SK-N-SH (cell line): Measurements from ENCODE around the gene OSBPL5. TPM values are rescaled to one million over a fixed set of nuclear protein-coding genes. Genes with fewer than 3 reads are reported as not detected.

Experiments
- CTCF ChIA-PET: fragments of 300-600, 350-600 bp; formaldehyde crosslinking; extraction: SDS; loops from one replicate; lab custom pipeline; 2021; lab: Yijun Ruan, JAX
- POLR2A ChIA-PET: fragments of 350-600 bp; sonication (Branson Sonifier 250); formaldehyde crosslinking; extraction: SDS; loops from one replicate; lab custom pipeline; 2020; ENCODE audit warnings: antibody characterized with exemption, inconsistent platforms; lab: Yijun Ruan, JAX
- DNase-seq: peaks from one replicate; pipeline ENCODE4 v3.0.0; 2012
- H2AFZ ChIP-seq: fragments of 200-600 bp; sonication (generic); 2 replicates; pipeline ENCODE4 v1.8.1; 2016; ENCODE audit warnings: antibody characterized with exemption, mild to moderate bottlenecking, low read depth
- H3F3A ChIP-seq: fragments of 200-600 bp; sonication (generic); replicated peaks from 2 replicates; pipeline ENCODE3; 2016; ENCODE audit warnings: antibody characterized with exemption, mild to moderate bottlenecking; ENCODE audit not compliant: insufficient read depth
- H3K27ac ChIP-seq, 2 experiments: fragments of 200-500 bp in 1 of 2; fragments of 200-600 bp in 1 of 2; sonication (Bioruptor generic) in 1 of 2; sonication (generic), shearing (Covaris generic) in 1 of 2; 2 replicates each; pipeline versions ENCODE4 v1.5.1 to v1.6.1; 2014 to 2016; ENCODE audit warnings: low read depth in 2 of 2, inconsistent platforms in 1 of 2, low read length in 1 of 2, mild to moderate bottlenecking in 1 of 2, mixed read lengths in 1 of 2
- H3K27me3 ChIP-seq: fragments of 200-600 bp; sonication (generic), shearing (Covaris generic); 2 replicates; pipeline ENCODE4 v1.6.1; 2016; ENCODE audit warnings: mixed run types; ENCODE audit not compliant: insufficient read depth
- H3K36me3 ChIP-seq, 2 experiments: fragments of 200-500 bp in 1 of 2; fragments of 200-600 bp in 1 of 2; sonication (Bioruptor generic) in 1 of 2; sonication (generic) in 1 of 2; replicated peaks in 1 of 2; 2 replicates each; pipeline versions ENCODE3 to v1.5.1; 2014 to 2016; ENCODE audit warnings: low read length in 1 of 2, mild to moderate bottlenecking in 1 of 2; ENCODE audit not compliant: insufficient read depth in 2 of 2, control insufficient read depth in 1 of 2
- H3K4me1 ChIP-seq, 2 experiments: fragments of 200-500 bp in 1 of 2; fragments of 200-600 bp in 1 of 2; sonication (Bioruptor generic) in 1 of 2; sonication (generic), shearing (Covaris generic) in 1 of 2; 2 replicates each; pipeline versions ENCODE4 v1.5.1 to v1.6.1; 2014 to 2016; ENCODE audit warnings: low read depth in 1 of 2, low read length in 1 of 2, mixed run types in 1 of 2; ENCODE audit not compliant: insufficient read depth in 2 of 2, control insufficient read depth in 1 of 2
- H3K4me2 ChIP-seq: fragments of 200-600 bp; sonication (generic), shearing (Covaris generic); 2 replicates; pipeline ENCODE4 v1.6.1; 2017; ENCODE audit warnings: mixed run types
- H3K4me3 ChIP-seq, 2 experiments: fragments of 200-500 bp in 1 of 2; fragments of 200-600 bp in 1 of 2; sonication (Bioruptor generic) in 1 of 2; sonication (generic), shearing (Covaris generic) in 1 of 2; 2 replicates each; pipeline versions ENCODE4 v1.5.1 to v1.8.1; 2014 to 2016; ENCODE audit warnings: low read depth in 2 of 2, inconsistent platforms in 1 of 2, low read length in 1 of 2, mild to moderate bottlenecking in 1 of 2, mixed read lengths in 1 of 2, moderate library complexity in 1 of 2
- H3K79me2 ChIP-seq: fragments of 200-600 bp; sonication (generic); 2 replicates; pipeline ENCODE4 v1.8.1; 2017; ENCODE audit warnings: mild to moderate bottlenecking; ENCODE audit not compliant: insufficient read depth
- H3K9ac ChIP-seq: fragments of 200-600 bp; sonication (generic); 2 replicates; pipeline ENCODE4 v1.6.1; 2017; ENCODE audit warnings: mixed run types
- H3K9me2 ChIP-seq: fragments of 200-600 bp; sonication (generic); 2 replicates; pipeline ENCODE4 v1.6.1; 2017; ENCODE audit warnings: mixed run types
- H3K9me3 ChIP-seq: fragments of 200-600 bp; sonication (generic); 2 replicates; pipeline ENCODE4 v1.6.1; 2017; ENCODE audit warnings: mixed run types, mild to moderate bottlenecking, moderate library complexity
- H4K20me1 ChIP-seq: fragments of 200-600 bp; sonication (generic); 2 replicates; pipeline ENCODE4 v1.6.1; 2017; ENCODE audit warnings: mild to moderate bottlenecking, mixed run types; ENCODE audit not compliant: insufficient read depth
- EP300 ChIP-seq, 2 experiments: IDR thresholded peaks; 2 replicates each; pipeline versions ENCODE4 v1.4.0 to v1.6.1; 2012; ENCODE audit warnings: borderline replicate concordance in 1 of 2, low read depth in 1 of 2, low read length in 1 of 2
- FOXJ3 ChIP-seq: sonication (generic); formaldehyde crosslinking; IDR thresholded peaks from 2 replicates; pipeline ENCODE4 v1.5.1; 2020; ENCODE audit warnings: mild to moderate bottlenecking, missing genetic modification reagents
- GATA2 ChIP-seq: sonication (generic); formaldehyde crosslinking; IDR thresholded peaks from 2 replicates; pipeline ENCODE4 v1.5.0; 2020; ENCODE audit warnings: mild to moderate bottlenecking, missing genetic modification reagents
- JUND ChIP-seq: IDR thresholded peaks from 2 replicates; pipeline ENCODE4 v1.4.0; 2012
- NRF1 ChIP-seq: IDR thresholded peaks from 2 replicates; pipeline ENCODE4 v1.6.1; 2012; ENCODE audit warnings: low read depth, mild to moderate bottlenecking, low read length
- RCOR1 ChIP-seq: fragments of 150-350 bp; IDR thresholded peaks from 2 replicates; pipeline ENCODE4 v1.6.1; 2017; ENCODE audit warnings: antibody characterized with exemption, low read length
- RFX5 ChIP-seq: IDR thresholded peaks from 2 replicates; pipeline ENCODE4 v1.6.1; 2012; ENCODE audit warnings: mild to moderate bottlenecking, improper control_type of control experiment, low read length
- RXRA ChIP-seq: IDR thresholded peaks from 2 replicates; pipeline ENCODE4 v1.4.0; 2012; ENCODE audit warnings: low read depth, mild to moderate bottlenecking, borderline replicate concordance
- SMC3 ChIP-seq: IDR thresholded peaks from 2 replicates; pipeline ENCODE4 v1.6.1; 2012; ENCODE audit warnings: low read depth, low read length, improper control_type of control experiment
- TEAD4 ChIP-seq: IDR thresholded peaks from 2 replicates; pipeline ENCODE4 v1.4.0; 2012; ENCODE audit warnings: mild to moderate bottlenecking, borderline replicate concordance; ENCODE audit not compliant: insufficient read depth
- YY1 ChIP-seq: IDR thresholded peaks from 2 replicates; pipeline ENCODE4 v1.4.0; 2012; ENCODE audit warnings: low read depth, mild to moderate bottlenecking
- WGBS: methylation state at CpG from one replicate; pipeline ENCODE4 v1.1.6; 2017; ENCODE audit warnings: low lambda C conversion rate; 5-methylcytosine and 5-hydroxymethylcytosine counted together
- polyA plus RNA-seq, 3 experiments: library from polyadenylated mRNA; depleted of rRNA; stranded (reverse); fragments of >200 nt; gene quantifications; 2 replicates each; pipeline ENCODE4 v1.2.3, GENCODE V29; 2012
- TF ChIP-seq, protein P1 (sequence below): fragments of 150-350 bp; IDR thresholded peaks from 2 replicates; pipeline ENCODE4 v1.6.1; 2016; ENCODE audit warnings: mild to moderate bottlenecking, low read depth, low read length
- TF ChIP-seq, protein P2 (sequence below): IDR thresholded peaks from 2 replicates; pipeline ENCODE4 v1.4.0; 2012; ENCODE audit warnings: low read depth, borderline replicate concordance
- TF ChIP-seq, protein P3 (sequence below): fragments of 150-350 bp; IDR thresholded peaks from 2 replicates; pipeline ENCODE4 v1.6.1; 2017; ENCODE audit warnings: antibody characterized with exemption, low read length, low read depth, borderline replicate concordance
- TF ChIP-seq, protein P4 (sequence below): IDR thresholded peaks from 2 replicates; pipeline ENCODE4 v1.4.0; 2012; ENCODE audit warnings: low read depth
- TF ChIP-seq, protein P5 (sequence below): IDR thresholded peaks from 2 replicates; pipeline ENCODE4 v1.6.1; 2012; ENCODE audit warnings: mild to moderate bottlenecking, low read depth, low read length, moderate library complexity

Gene OSBPL5
- polyA plus RNA-seq, 1 of the 3 experiments (the other 2 are of a cell fraction), result 10.9 TPM

DNA sequence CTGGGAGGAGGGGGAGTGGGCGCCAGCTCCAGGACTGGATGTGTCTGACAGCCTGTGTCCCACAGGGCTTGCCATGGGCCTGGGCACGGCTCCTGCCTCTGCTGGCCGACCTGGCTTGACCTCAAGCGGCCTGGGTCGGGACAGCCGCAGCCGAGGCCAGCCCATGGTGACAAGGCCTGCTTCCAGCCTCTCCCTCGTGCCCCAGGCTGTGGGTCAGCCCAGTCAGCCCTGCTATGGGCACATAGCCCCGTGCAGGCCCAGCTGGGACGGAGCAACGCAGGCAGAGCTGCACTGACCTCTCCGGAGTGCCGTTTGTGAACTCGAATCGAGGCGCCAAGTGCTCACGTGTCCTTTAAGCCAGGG, 17.9 kb downstream of the OSBPL5 start:
- 92% methylated on average over 13 of the region's 17 CpGs for WGBS
- peaks cover 7% of the 10 kb centered on the region for H3K79me2 ChIP-seq

DNA sequence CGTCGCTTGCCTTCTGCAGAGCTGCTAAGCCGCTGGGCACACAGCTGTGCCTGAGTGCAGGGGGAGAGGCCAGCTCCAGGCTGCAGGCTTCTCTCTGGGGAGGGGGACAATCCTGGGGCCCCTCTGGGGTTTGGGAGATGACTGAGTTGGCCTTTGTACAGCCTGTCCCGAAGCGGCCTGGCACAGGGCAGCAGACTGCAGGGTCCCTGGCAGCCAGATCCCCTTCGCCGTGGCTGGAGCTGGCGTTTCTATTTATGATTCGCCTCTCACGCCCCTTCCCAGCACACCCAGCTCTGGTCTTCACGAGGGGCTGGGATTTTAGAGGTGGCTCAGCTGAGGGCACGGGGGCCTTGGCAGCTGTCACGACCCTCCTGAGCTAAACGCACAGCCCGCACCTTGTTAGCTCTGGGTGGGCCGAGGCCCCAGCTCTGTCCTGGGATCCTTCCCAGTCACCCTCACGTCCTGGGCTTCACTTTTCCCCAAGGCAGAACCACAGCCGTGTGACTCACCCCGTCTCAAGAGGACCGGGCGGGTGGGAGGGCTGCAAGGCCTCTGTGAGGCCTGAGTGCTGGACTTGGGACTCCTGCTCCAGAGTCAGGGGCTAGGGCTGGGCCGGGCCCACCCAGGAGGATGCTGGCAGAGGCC, 18.4 kb downstream of the OSBPL5 start:
- Histone ChIP-seq H3F3A (no peaks in the 10 kb centered on the region), H3K79me2 (peaks cover 7% of the 10 kb centered on the region), H3K36me3 (no peaks in the 10 kb centered on the region), H3K27me3 (no peaks in the 10 kb centered on the region), H3K4me1 (peaks cover 0 to 32% of the 10 kb centered on the region in 2 experiments; a peak in 2 of 4 replicates), H3K4me3 (no peak overlapping the region), H3K9me2 (no peaks in the 10 kb centered on the region), H3K27ac (no peak overlapping the region), H3K4me2 (no peak overlapping the region), H4K20me1 (peaks cover 47% of the 10 kb centered on the region), H3K9ac (no peak overlapping the region), H2AFZ (no peak overlapping the region), H3K9me3 (no peaks in the 10 kb centered on the region)
- CTCF ChIA-PET, result interaction anchor here (0.8 to 1.5 kb wide), 3 partner anchors 8 to 69 kb away, joined by 3 to 4 read pairs (median 3); no protein-coding TSS in a partner anchor
- TF ChIP-seq, protein P1, sequence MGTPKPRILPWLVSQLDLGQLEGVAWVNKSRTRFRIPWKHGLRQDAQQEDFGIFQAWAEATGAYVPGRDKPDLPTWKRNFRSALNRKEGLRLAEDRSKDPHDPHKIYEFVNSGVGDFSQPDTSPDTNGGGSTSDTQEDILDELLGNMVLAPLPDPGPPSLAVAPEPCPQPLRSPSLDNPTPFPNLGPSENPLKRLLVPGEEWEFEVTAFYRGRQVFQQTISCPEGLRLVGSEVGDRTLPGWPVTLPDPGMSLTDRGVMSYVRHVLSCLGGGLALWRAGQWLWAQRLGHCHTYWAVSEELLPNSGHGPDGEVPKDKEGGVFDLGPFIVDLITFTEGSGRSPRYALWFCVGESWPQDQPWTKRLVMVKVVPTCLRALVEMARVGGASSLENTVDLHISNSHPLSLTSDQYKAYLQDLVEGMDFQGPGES, result no peak
- TF ChIP-seq RXRA, result no peak
- no peak for TF ChIP-seq GATA2 (CRISPR knock-in tag)
- TF ChIP-seq EP300 (IDR thresholded peaks at IDR 0.05; ENCODE audit: borderline replicate concordance in 1 of 2, low read depth in 1 of 2, low read length in 1 of 2), result no peak
- no peak for TF ChIP-seq SMC3
- TF ChIP-seq, protein P2, sequence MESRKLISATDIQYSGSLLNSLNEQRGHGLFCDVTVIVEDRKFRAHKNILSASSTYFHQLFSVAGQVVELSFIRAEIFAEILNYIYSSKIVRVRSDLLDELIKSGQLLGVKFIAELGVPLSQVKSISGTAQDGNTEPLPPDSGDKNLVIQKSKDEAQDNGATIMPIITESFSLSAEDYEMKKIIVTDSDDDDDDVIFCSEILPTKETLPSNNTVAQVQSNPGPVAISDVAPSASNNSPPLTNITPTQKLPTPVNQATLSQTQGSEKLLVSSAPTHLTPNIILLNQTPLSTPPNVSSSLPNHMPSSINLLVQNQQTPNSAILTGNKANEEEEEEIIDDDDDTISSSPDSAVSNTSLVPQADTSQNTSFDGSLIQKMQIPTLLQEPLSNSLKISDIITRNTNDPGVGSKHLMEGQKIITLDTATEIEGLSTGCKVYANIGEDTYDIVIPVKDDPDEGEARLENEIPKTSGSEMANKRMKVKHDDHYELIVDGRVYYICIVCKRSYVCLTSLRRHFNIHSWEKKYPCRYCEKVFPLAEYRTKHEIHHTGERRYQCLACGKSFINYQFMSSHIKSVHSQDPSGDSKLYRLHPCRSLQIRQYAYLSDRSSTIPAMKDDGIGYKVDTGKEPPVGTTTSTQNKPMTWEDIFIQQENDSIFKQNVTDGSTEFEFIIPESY, result no peak
- TF ChIP-seq, protein P3, sequence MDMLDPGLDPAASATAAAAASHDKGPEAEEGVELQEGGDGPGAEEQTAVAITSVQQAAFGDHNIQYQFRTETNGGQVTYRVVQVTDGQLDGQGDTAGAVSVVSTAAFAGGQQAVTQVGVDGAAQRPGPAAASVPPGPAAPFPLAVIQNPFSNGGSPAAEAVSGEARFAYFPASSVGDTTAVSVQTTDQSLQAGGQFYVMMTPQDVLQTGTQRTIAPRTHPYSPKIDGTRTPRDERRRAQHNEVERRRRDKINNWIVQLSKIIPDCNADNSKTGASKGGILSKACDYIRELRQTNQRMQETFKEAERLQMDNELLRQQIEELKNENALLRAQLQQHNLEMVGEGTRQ, result no peak
- DNase-seq, result peak; percentile 40
- POLR2A ChIA-PET, result interaction anchor here (0.6 kb wide), 1 partner anchor 52 kb away, joined by 3 read pairs; no protein-coding TSS in a partner anchor
- 77% methylated on average over 11 of the region's 22 CpGs for WGBS

More for the DNA sequence above, 17.9 kb downstream of the OSBPL5 start:
- no peaks in the 10 kb centered on the region for H3K36me3 ChIP-seq
- H2AFZ ChIP-seq, result no peak overlapping the region
- no peak for DNase-seq
- no peak overlapping the region for H3K4me3 ChIP-seq
- H3K4me2 ChIP-seq, result no peak overlapping the region
- no peak overlapping the region for H3K9ac ChIP-seq
- no peak overlapping the region for H3K27ac ChIP-seq
- no peaks in the 10 kb centered on the region for H3K9me2 ChIP-seq
- H3K27me3 ChIP-seq, result no peaks in the 10 kb centered on the region
- no peaks in the 10 kb centered on the region for H3K9me3 ChIP-seq
- ChIA-PET CTCF (interaction anchor here (0.8 kb wide), 1 partner anchor 9 kb away, joined by 3 read pairs; no protein-coding TSS in a partner anchor), POLR2A (no interaction called here)
- peaks cover 47% of the 10 kb centered on the region for H4K20me1 ChIP-seq
- no peaks in the 10 kb centered on the region for H3F3A ChIP-seq
- TF ChIP-seq RCOR1, result no peak
- TF ChIP-seq, protein P4, sequence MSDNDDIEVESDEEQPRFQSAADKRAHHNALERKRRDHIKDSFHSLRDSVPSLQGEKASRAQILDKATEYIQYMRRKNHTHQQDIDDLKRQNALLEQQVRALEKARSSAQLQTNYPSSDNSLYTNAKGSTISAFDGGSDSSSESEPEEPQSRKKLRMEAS, result no peak
- no peak for TF ChIP-seq EP300 (IDR thresholded peaks at IDR 0.05; ENCODE audit: borderline replicate concordance in 1 of 2, low read depth in 1 of 2, low read length in 1 of 2)
- no peak for TF ChIP-seq FOXJ3
- no peak for TF ChIP-seq TEAD4
- TF ChIP-seq YY1, result no peak
- TF ChIP-seq NRF1, result no peak
- TF ChIP-seq JUND, result no peak
- TF ChIP-seq, protein P5, sequence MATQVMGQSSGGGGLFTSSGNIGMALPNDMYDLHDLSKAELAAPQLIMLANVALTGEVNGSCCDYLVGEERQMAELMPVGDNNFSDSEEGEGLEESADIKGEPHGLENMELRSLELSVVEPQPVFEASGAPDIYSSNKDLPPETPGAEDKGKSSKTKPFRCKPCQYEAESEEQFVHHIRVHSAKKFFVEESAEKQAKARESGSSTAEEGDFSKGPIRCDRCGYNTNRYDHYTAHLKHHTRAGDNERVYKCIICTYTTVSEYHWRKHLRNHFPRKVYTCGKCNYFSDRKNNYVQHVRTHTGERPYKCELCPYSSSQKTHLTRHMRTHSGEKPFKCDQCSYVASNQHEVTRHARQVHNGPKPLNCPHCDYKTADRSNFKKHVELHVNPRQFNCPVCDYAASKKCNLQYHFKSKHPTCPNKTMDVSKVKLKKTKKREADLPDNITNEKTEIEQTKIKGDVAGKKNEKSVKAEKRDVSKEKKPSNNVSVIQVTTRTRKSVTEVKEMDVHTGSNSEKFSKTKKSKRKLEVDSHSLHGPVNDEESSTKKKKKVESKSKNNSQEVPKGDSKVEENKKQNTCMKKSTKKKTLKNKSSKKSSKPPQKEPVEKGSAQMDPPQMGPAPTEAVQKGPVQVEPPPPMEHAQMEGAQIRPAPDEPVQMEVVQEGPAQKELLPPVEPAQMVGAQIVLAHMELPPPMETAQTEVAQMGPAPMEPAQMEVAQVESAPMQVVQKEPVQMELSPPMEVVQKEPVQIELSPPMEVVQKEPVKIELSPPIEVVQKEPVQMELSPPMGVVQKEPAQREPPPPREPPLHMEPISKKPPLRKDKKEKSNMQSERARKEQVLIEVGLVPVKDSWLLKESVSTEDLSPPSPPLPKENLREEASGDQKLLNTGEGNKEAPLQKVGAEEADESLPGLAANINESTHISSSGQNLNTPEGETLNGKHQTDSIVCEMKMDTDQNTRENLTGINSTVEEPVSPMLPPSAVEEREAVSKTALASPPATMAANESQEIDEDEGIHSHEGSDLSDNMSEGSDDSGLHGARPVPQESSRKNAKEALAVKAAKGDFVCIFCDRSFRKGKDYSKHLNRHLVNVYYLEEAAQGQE, result no peak
- TF ChIP-seq RFX5, result no peak
- no peak for TF ChIP-seq RXRA
- H3K4me1 ChIP-seq, result peaks cover 0 to 32% of the 10 kb centered on the region in 2 experiments; a peak in 2 of 4 replicates
